Endothelial cell of umbilical vein (primary cell): ENCODE results near the gene IQCN. TPM values are rescaled to one million over a fixed set of nuclear protein-coding genes. Genes with fewer than 3 reads are reported as not detected.
A peak's percentile ranks its signal among the peaks of the same experiment; 100 is the strongest.

Source experiments
- BruUV-seq: library from RNA; stranded (reverse); fragments of 400-500 nt; replicated peaks from 2 replicates; lab custom pipeline; 2021; lab: Mats Ljungman, UMichigan
- CTCF ChIA-PET: fragments of 300-600, 350-600 bp; sonication (Branson Sonifier 250); formaldehyde crosslinking; loops from one replicate; lab custom pipeline; 2021; ENCODE audit warnings: antibody characterized with exemption, inconsistent platforms; lab: Charles Lee
- POLR2A ChIA-PET: fragments of 300-600, 350-600 bp; sonication (Branson Sonifier 250); formaldehyde crosslinking; loops from one replicate; lab custom pipeline; 2021; ENCODE audit warnings: antibody characterized with exemption, inconsistent platforms; lab: Charles Lee
- DNase-seq: peaks from one replicate; pipeline ENCODE4 v3.0.0-alpha.2; 2011; ENCODE audit warnings: low read depth, low spot score
- FAIRE-seq: peaks from 2 replicates; lab custom pipeline; 2011; peaks lifted over from hg19 to GRCh38; lab: Jason Lieb, UNC
- H2AFZ ChIP-seq: 2 replicates; pipeline ENCODE4 v1.6.0; 2012; ENCODE audit warnings: low read depth, low read length, control low read depth, inconsistent platforms
- H3K27ac ChIP-seq: 2 replicates; pipeline ENCODE4 v1.5.1; 2011; ENCODE audit warnings: low read depth, mild to moderate bottlenecking, control low read depth, low read length, moderate library complexity; ENCODE audit not compliant: insufficient read depth
- H3K27me3 ChIP-seq, 2 experiments: 2 replicates each; pipeline versions ENCODE4 v1.6.0 to v1.6.1; 2011; ENCODE audit warnings: low read length in 2 of 2, mixed read lengths in 1 of 2; ENCODE audit not compliant: control insufficient read depth in 2 of 2, insufficient read depth in 2 of 2
- H3K36me3 ChIP-seq, 2 experiments: 2 replicates in 1 of 2; 3 replicates in 1 of 2; pipeline ENCODE4 v1.5.1; 2011; ENCODE audit warnings: low read length in 2 of 2, mild to moderate bottlenecking in 1 of 2, moderate library complexity in 1 of 2; ENCODE audit not compliant: control insufficient read depth in 2 of 2, insufficient read depth in 2 of 2; ENCODE audit errors: extremely low read depth in 1 of 2
- H3K4me1 ChIP-seq: 3 replicates; pipeline ENCODE4 v1.5.1; 2011; ENCODE audit warnings: mild to moderate bottlenecking, low read length; ENCODE audit not compliant: control insufficient read depth, insufficient read depth; ENCODE audit errors: extremely low read depth
- H3K4me2 ChIP-seq: 2 replicates; pipeline ENCODE4 v1.6.1; 2011; ENCODE audit warnings: low read length, control low read depth, mixed read lengths; ENCODE audit not compliant: insufficient read depth
- H3K4me3 ChIP-seq, 3 experiments: fragments of 200-600 bp in 1 of 3; sonication (generic), shearing (Covaris generic) in 1 of 3; replicated peaks in 1 of 3; 2 replicates each; pipeline ENCODE4 v1.5.1; 2011 to 2016; ENCODE audit warnings: control low read depth in 3 of 3, low read length in 3 of 3, mild to moderate bottlenecking in 2 of 3, inconsistent platforms in 1 of 3, low read depth in 1 of 3, moderate library complexity in 1 of 3; ENCODE audit not compliant: insufficient read depth in 1 of 3
- H3K79me2 ChIP-seq: 2 replicates; pipeline ENCODE4 v1.6.0; 2012; ENCODE audit warnings: low read length, inconsistent platforms; ENCODE audit not compliant: control insufficient read depth, insufficient read depth
- H3K9ac ChIP-seq: replicated peaks from 2 replicates; pipeline ENCODE3; 2011; ENCODE audit warnings: low read length, control low read depth; ENCODE audit not compliant: insufficient read depth; ENCODE audit errors: extremely low read depth
- H3K9me1 ChIP-seq: replicated peaks from 3 replicates; pipeline ENCODE4 v1.6.0; 2011; ENCODE audit warnings: mild to moderate bottlenecking, low read length; ENCODE audit not compliant: control insufficient read depth, insufficient read depth; ENCODE audit errors: extremely low read depth
- H3K9me3 ChIP-seq: replicated peaks from 2 replicates; pipeline ENCODE4 v1.5.1; 2012; ENCODE audit warnings: low read length, inconsistent platforms; ENCODE audit not compliant: control insufficient read depth, insufficient read depth
- H4K20me1 ChIP-seq: replicated peaks from 2 replicates; pipeline ENCODE3; 2011; ENCODE audit warnings: mild to moderate bottlenecking, low read length; ENCODE audit not compliant: control insufficient read depth, insufficient read depth; ENCODE audit errors: extremely low read depth
- CTCF ChIP-seq, 2 donors: IDR thresholded peaks; 1 replicate in 1 of 2; 2 replicates in 1 of 2; pipeline ENCODE4 v1.5.1; 2011; ENCODE audit warnings: low read length in 2 of 2, mild to moderate bottlenecking in 2 of 2, moderate library complexity in 2 of 2, control low read depth in 1 of 2, inconsistent platforms in 1 of 2, low read depth in 1 of 2; ENCODE audit not compliant: insufficient read depth in 1 of 2; ENCODE audit errors: extremely low read depth in 1 of 2
- EZH2 ChIP-seq: IDR thresholded peaks from 2 replicates; pipeline ENCODE4 v1.6.1; 2012; ENCODE audit warnings: borderline replicate concordance, low read depth, mild to moderate bottlenecking, moderate library complexity, low read length, inconsistent platforms; ENCODE audit not compliant: severe bottlenecking
- FOS ChIP-seq: IDR thresholded peaks from 2 replicates; pipeline ENCODE4 v1.6.1; 2011; ENCODE audit warnings: mild to moderate bottlenecking, low read length, moderate library complexity, borderline replicate concordance; ENCODE audit not compliant: insufficient read depth
- GATA2 ChIP-seq: IDR thresholded peaks from 2 replicates; pipeline ENCODE4 v1.7.0; 2011; ENCODE audit warnings: low read depth, mild to moderate bottlenecking, moderate library complexity, mixed read lengths, low read length; ENCODE audit not compliant: insufficient read length, insufficient read depth
- JUN ChIP-seq: IDR thresholded peaks from 2 replicates; pipeline ENCODE4 v1.6.1; 2011; ENCODE audit warnings: borderline replicate concordance, low read depth; ENCODE audit not compliant: insufficient read length, insufficient read depth
- MAX ChIP-seq: IDR thresholded peaks from 2 replicates; pipeline ENCODE4 v1.6.1; 2011; ENCODE audit not compliant: insufficient read depth, insufficient read length
- MYC ChIP-seq: IDR thresholded peaks from one replicate; pipeline ENCODE4 v1.6.1; 2011; ENCODE audit warnings: mild to moderate bottlenecking, low read depth, low read length
- POLR2AphosphoS5 ChIP-seq: IDR thresholded peaks from 2 replicates; pipeline ENCODE4 v1.6.1; 2012; ENCODE audit warnings: low read depth, mild to moderate bottlenecking, control low read depth, low read length, moderate library complexity; ENCODE audit not compliant: insufficient read depth
- dilution Hi-C: fragments of 300-500 bp; cut with MboI; formaldehyde crosslinking; loops from one replicate; pipeline ENCODE4 v1.15.0; 2019; ENCODE audit warnings: low sequenced_read_pairs; ENCODE audit not compliant: extremely low pct_ligation_motif_present
- intact Hi-C: fragments of 100-400 bp; cut with micrococcal nuclease; formaldehyde crosslinking; loops from one replicate; pipeline ENCODE4 v1.10.0; 2022
- polyA plus RNA-seq, 4 experiments: library from polyadenylated mRNA; depleted of rRNA in 3 of 4; stranded (reverse) in 3 of 4; unstranded in 1 of 4; fragments of >200 nt; gene quantifications; 2 replicates each; pipeline versions ENCODE4 v1.2.1 to v1.2.3, GENCODE V29; 2011 to 2012; ENCODE audit warnings: missing spikeins in 1 of 4
- total RNA-seq: library from RNA; stranded (reverse); gene quantifications from 2 replicates; pipeline ENCODE4 v1.2.3, GENCODE V29; 2021

The IQCN gene
- total and polyA plus RNA-seq, 2 donors (not counting 3 experiments of a cell fraction or from before 2014, with no cell fraction given) = 1.5 to 3.0 TPM

- intact Hi-C loops = no loop called here
- POLR2A ChIA-PET = interaction anchor here (0.9 to 5.3 kb wide), 2 partner anchors 9 to 21 kb away, joined by 3 to 73 read pairs; partner anchors contain the start of gene JUND
Measured at GRCh38 chr19:18301718-18302111, 27.5 kb upstream of the IQCN start.

GRCh38 chr19:18300930-18301717, 26.9 kb upstream of the IQCN start:
- peak; percentile 56 for FAIRE-seq
- ChIA-PET POLR2A (interaction anchor here (0.9 to 5.3 kb wide), 2 partner anchors 8 to 21 kb away, joined by 3 to 73 read pairs; partner anchors contain the start of gene JUND), CTCF (interaction anchor here (1.0 to 1.5 kb wide), 5 partner anchors 18 to 28 kb away, joined by 3 to 10 read pairs (median 5); partner anchors contain the start of genes JUND and LSM4)
- no peaks in the 10 kb centered on the region for H3K27me3 ChIP-seq
- no peak overlapping the region for H3K4me3 ChIP-seq
- peaks cover 21% of the 10 kb centered on the region for H3K4me1 ChIP-seq
- no peaks in the 10 kb centered on the region for H3K36me3 ChIP-seq
- no peaks in the 10 kb centered on the region for H3K79me2 ChIP-seq
- DNase-seq = no peak
- H3K9me1 ChIP-seq = no peaks in the 10 kb centered on the region
- intact Hi-C loops (no loop called here), dilution Hi-C loops (no loop called here)
- no TSS peak for BruUV-seq
- H4K20me1 ChIP-seq = no peaks in the 10 kb centered on the region
- no peak overlapping the region for H3K27ac ChIP-seq
- no peaks in the 10 kb centered on the region for H3K9me3 ChIP-seq
- TF ChIP-seq MYC (no peak), FOS (peak; percentile 71), CTCF (IDR thresholded peaks at IDR 0.05; ENCODE audit: extremely low read depth in 1 of 2, insufficient read depth in 1 of 2, low read depth in 1 of 2, low read length in 2 of 2) (no peak), JUN (peak; percentile 28)
- no peak overlapping the region for H3K4me2 ChIP-seq
- no peak overlapping the region for H2AFZ ChIP-seq
- no peak overlapping the region for H3K9ac ChIP-seq

More at GRCh38 chr19:18301718-18302111, 27.5 kb upstream of the IQCN start:
- dilution Hi-C loops = no loop called here
- CTCF ChIA-PET = interaction anchor here (1.3 to 1.6 kb wide), 6 partner anchors 17 to 27 kb away, joined by 3 to 9 read pairs (median 6); partner anchors contain the start of genes JUND and LSM4
- BruUV-seq = no TSS peak
- Histone ChIP-seq H3K9me3 (no peaks in the 10 kb centered on the region), H3K27ac (no peak overlapping the region), H3K4me3 (no peak overlapping the region), H3K79me2 (no peaks in the 10 kb centered on the region), H3K9me1 (no peaks in the 10 kb centered on the region), H3K4me2 (no peak overlapping the region), H3K36me3 (no peaks in the 10 kb centered on the region), H4K20me1 (no peaks in the 10 kb centered on the region), H3K4me1 (peaks cover 21% of the 10 kb centered on the region), H3K9ac (no peak overlapping the region), H3K27me3 (no peaks in the 10 kb centered on the region), H2AFZ (no peak overlapping the region)
- FAIRE-seq (no peak), DNase-seq (no peak)
- TF ChIP-seq EZH2 = no peak
- TF ChIP-seq GATA2 = no peak
- no peak for TF ChIP-seq MAX
- TF ChIP-seq POLR2AphosphoS5 = no peak
